GOT3 (cell line): ENCODE results near the gene PSENEN.

Experiments used
- DNase-seq: peaks from one replicate; lab custom pipeline; 2025; ENCODE audit warnings: mixed read lengths; lab: John Stamatoyannopoulos, UW

PSENEN gene

GRCh38 chr19:35733180-35734125 is 12.0 kb upstream of the PSENEN start:
- DNase-seq, result no peak

GRCh38 chr19:35734273-35734672 is 11.2 kb upstream of the PSENEN start:
- no peak for DNase-seq

GRCh38 chr19:35734889-35735288 is 10.6 kb upstream of the PSENEN start:
- no peak for DNase-seq

- no peak for DNase-seq
Measured at GRCh38 chr19:35736913-35737886, 8.3 kb upstream of the PSENEN start.

- DNase-seq, result no peak
Measured at GRCh38 chr19:35738021-35738886, 7.2 kb upstream of the PSENEN start.

- no peak for DNase-seq
Measured at GRCh38 chr19:35738887-35739229, 6.6 kb upstream of the PSENEN start.

- no peak for DNase-seq
Measured at GRCh38 chr19:35739275-35740107, 6.0 kb upstream of the PSENEN start.

GRCh38 chr19:35740108-35740422 is 5.4 kb upstream of the PSENEN start:
- DNase-seq, result no peak

- DNase-seq, result peak; percentile 82
Measured at GRCh38 chr19:35740423-35741202, 4.8 kb upstream of the PSENEN start.

- DNase-seq, result no peak
Measured at GRCh38 chr19:35741203-35741515, 4.3 kb upstream of the PSENEN start.

- no peak for DNase-seq
Measured at GRCh38 chr19:35742121-35742724, 3.2 kb upstream of the PSENEN start, which contains the start of gene IGFLR1. Gene IGFLR1, minus strand, starts transcription at chr19:35742452. Its CDS starts 1,272 bp downstream, at chr19:35741180.

GRCh38 chr19:35743640-35744429 is 1.6 kb upstream of the PSENEN start:
- no peak for DNase-seq

GRCh38 chr19:35744430-35745327 is 772 bp upstream of the PSENEN start:
- peak; percentile 42 for DNase-seq

- no peak for DNase-seq
Measured at GRCh38 chr19:35746087-35746462, 624 bp downstream of the PSENEN start.

- no peak for DNase-seq
Measured at GRCh38 chr19:35746531-35746930, 1.1 kb downstream of the PSENEN start.

- peak; percentile 95 for DNase-seq
Measured at GRCh38 chr19:35748106-35749020, 2.9 kb downstream of the PSENEN start, which contains the start of gene LIN37. Gene LIN37, plus strand, starts transcription at chr19:35748576. Its CDS starts 149 bp downstream, at chr19:35748725.

- no peak for DNase-seq
Measured at GRCh38 chr19:35750167-35750566, 4.7 kb downstream of the PSENEN start.
